IMR-90 (cell line): ENCODE measurements around the gene SEPTIN5.

ENCODE experiments used
- BHLHE40 ChIP-seq: fragments of 150-350 bp; IDR thresholded peaks from 2 replicates; pipeline ENCODE4 v1.6.1; 2016; ENCODE audit warnings: mild to moderate bottlenecking, low read depth, low read length
- CEBPB ChIP-seq: IDR thresholded peaks from 2 replicates; pipeline ENCODE4 v1.6.1; 2012; ENCODE audit warnings: low read depth, low read length, improper control_type of control experiment
- FOS ChIP-seq: fragments of 150-350 bp; IDR thresholded peaks from 2 replicates; pipeline ENCODE4 v1.6.1; 2016; ENCODE audit warnings: low read depth, low read length
- MAZ ChIP-seq: IDR thresholded peaks from 2 replicates; pipeline ENCODE4 v1.6.1; 2012; ENCODE audit warnings: low read depth, mild to moderate bottlenecking, low read length, improper control_type of control experiment, moderate library complexity, borderline replicate concordance
- MXI1 ChIP-seq: IDR thresholded peaks from 2 replicates; pipeline ENCODE4 v1.6.1; 2012; ENCODE audit warnings: low read depth, mild to moderate bottlenecking, low read length, moderate library complexity, borderline replicate concordance
- POLR2A ChIP-seq: IDR thresholded peaks from 2 replicates; pipeline ENCODE4 v1.6.1; 2012; ENCODE audit warnings: mild to moderate bottlenecking, low read depth, low read length
- SMC3 ChIP-seq: fragments of 150-350 bp; IDR thresholded peaks from 2 replicates; pipeline ENCODE4 v1.6.1; 2016; ENCODE audit warnings: low read depth, mild to moderate bottlenecking, antibody characterized with exemption, low read length, moderate library complexity
- TF ChIP-seq, protein P1 (sequence below): conservative IDR thresholded peaks from 2 replicates; pipeline ENCODE4 v1.5.1; 2012; ENCODE audit warnings: mild to moderate bottlenecking, low read depth, low read length, improper control_type of control experiment

DNA sequence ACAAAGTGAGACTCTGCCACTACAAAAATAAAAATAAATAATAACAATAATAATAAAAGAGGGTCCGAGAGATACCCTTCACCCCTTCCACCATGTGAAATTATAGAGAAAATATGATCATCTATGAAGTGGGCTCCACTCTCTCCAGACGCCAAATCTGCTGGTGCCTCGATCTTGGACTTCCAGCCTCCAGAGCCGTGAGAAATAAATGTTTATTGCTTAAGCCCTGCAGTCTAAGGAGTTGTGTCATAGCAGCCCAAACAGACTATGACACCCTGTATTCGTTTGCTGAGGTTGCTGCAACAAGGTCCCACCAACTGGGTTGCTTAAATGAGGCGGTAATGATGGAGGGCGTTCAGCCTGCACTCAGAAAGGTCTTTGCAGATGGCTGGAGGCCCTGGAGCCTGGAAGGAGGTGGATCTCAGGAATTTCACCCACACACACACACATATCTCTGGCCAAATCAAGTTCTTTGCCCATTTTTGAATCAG lies 7.6 kb upstream of the SEPTIN5 start:
- TF ChIP-seq, protein P1, sequence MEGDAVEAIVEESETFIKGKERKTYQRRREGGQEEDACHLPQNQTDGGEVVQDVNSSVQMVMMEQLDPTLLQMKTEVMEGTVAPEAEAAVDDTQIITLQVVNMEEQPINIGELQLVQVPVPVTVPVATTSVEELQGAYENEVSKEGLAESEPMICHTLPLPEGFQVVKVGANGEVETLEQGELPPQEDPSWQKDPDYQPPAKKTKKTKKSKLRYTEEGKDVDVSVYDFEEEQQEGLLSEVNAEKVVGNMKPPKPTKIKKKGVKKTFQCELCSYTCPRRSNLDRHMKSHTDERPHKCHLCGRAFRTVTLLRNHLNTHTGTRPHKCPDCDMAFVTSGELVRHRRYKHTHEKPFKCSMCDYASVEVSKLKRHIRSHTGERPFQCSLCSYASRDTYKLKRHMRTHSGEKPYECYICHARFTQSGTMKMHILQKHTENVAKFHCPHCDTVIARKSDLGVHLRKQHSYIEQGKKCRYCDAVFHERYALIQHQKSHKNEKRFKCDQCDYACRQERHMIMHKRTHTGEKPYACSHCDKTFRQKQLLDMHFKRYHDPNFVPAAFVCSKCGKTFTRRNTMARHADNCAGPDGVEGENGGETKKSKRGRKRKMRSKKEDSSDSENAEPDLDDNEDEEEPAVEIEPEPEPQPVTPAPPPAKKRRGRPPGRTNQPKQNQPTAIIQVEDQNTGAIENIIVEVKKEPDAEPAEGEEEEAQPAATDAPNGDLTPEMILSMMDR = no peak
- TF ChIP-seq POLR2A (no peak), SMC3 (no peak), CEBPB (peak; percentile 35; the same call in 1 of the 2 replicates), BHLHE40 (no peak), MAZ (no peak), FOS (no peak), MXI1 (no peak)
